SK-N-SH (cell line): ENCODE results near the gene MRGPRE.

Source experiments
- CTCF ChIP-seq: fragments of 200-600 bp; sonication (generic); IDR thresholded peaks from 2 replicates; pipeline ENCODE4 v1.6.1; 2017; ENCODE audit warnings: antibody characterized with exemption, mild to moderate bottlenecking, moderate library complexity
- EP300 ChIP-seq, 2 experiments: IDR thresholded peaks; 2 replicates each; pipeline versions ENCODE4 v1.4.0 to v1.6.1; 2012; ENCODE audit warnings: borderline replicate concordance in 1 of 2, low read depth in 1 of 2, low read length in 1 of 2
- EZH2phosphoT487 ChIP-seq: fragments of 200-600 bp; sonication (generic); IDR thresholded peaks from 2 replicates; pipeline ENCODE4 v1.6.1; 2017; ENCODE audit warnings: low read depth, mixed run types, mild to moderate bottlenecking, antibody characterized with exemption, moderate library complexity, borderline replicate concordance
- MAX ChIP-seq: IDR thresholded peaks from 2 replicates; pipeline ENCODE4 v1.4.0; 2012; ENCODE audit warnings: low read depth
- NFIC ChIP-seq: IDR thresholded peaks from 2 replicates; pipeline ENCODE4 v1.4.0; 2012; ENCODE audit warnings: borderline replicate concordance
- POLR2AphosphoS5 ChIP-seq: IDR thresholded peaks from 2 replicates; pipeline ENCODE4 v1.6.1; 2012; ENCODE audit warnings: low read depth, low read length
- SIN3A ChIP-seq: IDR thresholded peaks from 2 replicates; pipeline ENCODE4 v1.6.1; 2012; ENCODE audit warnings: low read depth, mild to moderate bottlenecking, low read length, moderate library complexity, borderline replicate concordance
- TAF1 ChIP-seq: IDR thresholded peaks from 2 replicates; pipeline ENCODE4 v1.6.1; 2012; ENCODE audit warnings: low read depth, mild to moderate bottlenecking, low read length, moderate library complexity, borderline replicate concordance

- TF ChIP-seq MAX (no peak), CTCF (no peak), NFIC (no peak), SIN3A (no peak), EP300 (IDR thresholded peaks at IDR 0.05; ENCODE audit: borderline replicate concordance in 1 of 2, low read depth in 1 of 2, low read length in 1 of 2) (no peak), POLR2AphosphoS5 (no peak), TAF1 (no peak), EZH2phosphoT487 (no peak)
Measured at GRCh38 chr11:3202759-3203158, 29.5 kb downstream of the MRGPRE start.
